Endothelial cell of umbilical vein (primary cell): ENCODE results near the gene CALML6. TPM values are rescaled to one million over a fixed set of nuclear protein-coding genes. Genes with fewer than 3 reads are reported as not detected.

Experiments
- BruUV-seq: library from RNA; stranded (reverse); fragments of 400-500 nt; replicated peaks from 2 replicates; lab custom pipeline; 2021; lab: Mats Ljungman, UMichigan
- CTCF ChIA-PET: fragments of 300-600, 350-600 bp; sonication (Branson Sonifier 250); formaldehyde crosslinking; loops from one replicate; lab custom pipeline; 2021; ENCODE audit warnings: antibody characterized with exemption, inconsistent platforms; lab: Charles Lee
- POLR2A ChIA-PET: fragments of 300-600, 350-600 bp; sonication (Branson Sonifier 250); formaldehyde crosslinking; loops from one replicate; lab custom pipeline; 2021; ENCODE audit warnings: antibody characterized with exemption, inconsistent platforms; lab: Charles Lee
- DNase-seq: peaks from one replicate; pipeline ENCODE4 v3.0.0-alpha.2; 2011; ENCODE audit warnings: low read depth, low spot score
- FAIRE-seq: peaks from 2 replicates; lab custom pipeline; 2011; peaks lifted over from hg19 to GRCh38; lab: Jason Lieb, UNC
- H2AFZ ChIP-seq: 2 replicates; pipeline ENCODE4 v1.6.0; 2012; ENCODE audit warnings: low read depth, low read length, control low read depth, inconsistent platforms
- H3K27ac ChIP-seq: 2 replicates; pipeline ENCODE4 v1.5.1; 2011; ENCODE audit warnings: low read depth, mild to moderate bottlenecking, control low read depth, low read length, moderate library complexity; ENCODE audit not compliant: insufficient read depth
- H3K27me3 ChIP-seq, 2 experiments: 2 replicates each; pipeline versions ENCODE4 v1.6.0 to v1.6.1; 2011; ENCODE audit warnings: low read length in 2 of 2, mixed read lengths in 1 of 2; ENCODE audit not compliant: control insufficient read depth in 2 of 2, insufficient read depth in 2 of 2
- H3K36me3 ChIP-seq, 2 experiments: 2 replicates in 1 of 2; 3 replicates in 1 of 2; pipeline ENCODE4 v1.5.1; 2011; ENCODE audit warnings: low read length in 2 of 2, mild to moderate bottlenecking in 1 of 2, moderate library complexity in 1 of 2; ENCODE audit not compliant: control insufficient read depth in 2 of 2, insufficient read depth in 2 of 2; ENCODE audit errors: extremely low read depth in 1 of 2
- H3K4me1 ChIP-seq: 3 replicates; pipeline ENCODE4 v1.5.1; 2011; ENCODE audit warnings: mild to moderate bottlenecking, low read length; ENCODE audit not compliant: control insufficient read depth, insufficient read depth; ENCODE audit errors: extremely low read depth
- H3K4me2 ChIP-seq: 2 replicates; pipeline ENCODE4 v1.6.1; 2011; ENCODE audit warnings: low read length, control low read depth, mixed read lengths; ENCODE audit not compliant: insufficient read depth
- H3K4me3 ChIP-seq, 3 experiments: fragments of 200-600 bp in 1 of 3; sonication (generic), shearing (Covaris generic) in 1 of 3; replicated peaks in 1 of 3; 2 replicates each; pipeline ENCODE4 v1.5.1; 2011 to 2016; ENCODE audit warnings: control low read depth in 3 of 3, low read length in 3 of 3, mild to moderate bottlenecking in 2 of 3, inconsistent platforms in 1 of 3, low read depth in 1 of 3, moderate library complexity in 1 of 3; ENCODE audit not compliant: insufficient read depth in 1 of 3
- H3K79me2 ChIP-seq: 2 replicates; pipeline ENCODE4 v1.6.0; 2012; ENCODE audit warnings: low read length, inconsistent platforms; ENCODE audit not compliant: control insufficient read depth, insufficient read depth
- H3K9ac ChIP-seq: replicated peaks from 2 replicates; pipeline ENCODE3; 2011; ENCODE audit warnings: low read length, control low read depth; ENCODE audit not compliant: insufficient read depth; ENCODE audit errors: extremely low read depth
- H3K9me1 ChIP-seq: replicated peaks from 3 replicates; pipeline ENCODE4 v1.6.0; 2011; ENCODE audit warnings: mild to moderate bottlenecking, low read length; ENCODE audit not compliant: control insufficient read depth, insufficient read depth; ENCODE audit errors: extremely low read depth
- H3K9me3 ChIP-seq: replicated peaks from 2 replicates; pipeline ENCODE4 v1.5.1; 2012; ENCODE audit warnings: low read length, inconsistent platforms; ENCODE audit not compliant: control insufficient read depth, insufficient read depth
- H4K20me1 ChIP-seq: replicated peaks from 2 replicates; pipeline ENCODE3; 2011; ENCODE audit warnings: mild to moderate bottlenecking, low read length; ENCODE audit not compliant: control insufficient read depth, insufficient read depth; ENCODE audit errors: extremely low read depth
- EZH2 ChIP-seq: IDR thresholded peaks from 2 replicates; pipeline ENCODE4 v1.6.1; 2012; ENCODE audit warnings: borderline replicate concordance, low read depth, mild to moderate bottlenecking, moderate library complexity, low read length, inconsistent platforms; ENCODE audit not compliant: severe bottlenecking
- FOS ChIP-seq: IDR thresholded peaks from 2 replicates; pipeline ENCODE4 v1.6.1; 2011; ENCODE audit warnings: mild to moderate bottlenecking, low read length, moderate library complexity, borderline replicate concordance; ENCODE audit not compliant: insufficient read depth
- GATA2 ChIP-seq: IDR thresholded peaks from 2 replicates; pipeline ENCODE4 v1.7.0; 2011; ENCODE audit warnings: low read depth, mild to moderate bottlenecking, moderate library complexity, mixed read lengths, low read length; ENCODE audit not compliant: insufficient read length, insufficient read depth
- JUN ChIP-seq: IDR thresholded peaks from 2 replicates; pipeline ENCODE4 v1.6.1; 2011; ENCODE audit warnings: borderline replicate concordance, low read depth; ENCODE audit not compliant: insufficient read length, insufficient read depth
- MAX ChIP-seq: IDR thresholded peaks from 2 replicates; pipeline ENCODE4 v1.6.1; 2011; ENCODE audit not compliant: insufficient read depth, insufficient read length
- MYC ChIP-seq: IDR thresholded peaks from one replicate; pipeline ENCODE4 v1.6.1; 2011; ENCODE audit warnings: mild to moderate bottlenecking, low read depth, low read length
- POLR2A ChIP-seq: IDR thresholded peaks from 2 replicates; pipeline ENCODE4 v1.6.1; 2012; ENCODE audit warnings: low read depth, mild to moderate bottlenecking, control low read depth, low read length
- POLR2AphosphoS5 ChIP-seq: IDR thresholded peaks from 2 replicates; pipeline ENCODE4 v1.6.1; 2012; ENCODE audit warnings: low read depth, mild to moderate bottlenecking, control low read depth, low read length, moderate library complexity; ENCODE audit not compliant: insufficient read depth
- dilution Hi-C: fragments of 300-500 bp; cut with MboI; formaldehyde crosslinking; loops from one replicate; pipeline ENCODE4 v1.15.0; 2019; ENCODE audit warnings: low sequenced_read_pairs; ENCODE audit not compliant: extremely low pct_ligation_motif_present
- intact Hi-C: fragments of 100-400 bp; cut with micrococcal nuclease; formaldehyde crosslinking; loops from one replicate; pipeline ENCODE4 v1.10.0; 2022
- polyA plus RNA-seq, 4 experiments: library from polyadenylated mRNA; depleted of rRNA in 3 of 4; stranded (reverse) in 3 of 4; unstranded in 1 of 4; fragments of >200 nt; gene quantifications; 2 replicates each; pipeline versions ENCODE4 v1.2.1 to v1.2.3, GENCODE V29; 2011 to 2012; ENCODE audit warnings: missing spikeins in 1 of 4
- total RNA-seq: library from RNA; stranded (reverse); gene quantifications from 2 replicates; pipeline ENCODE4 v1.2.3, GENCODE V29; 2021
- TF ChIP-seq, protein P1 (sequence below), 2 donors: IDR thresholded peaks; 1 replicate in 1 of 2; 2 replicates in 1 of 2; pipeline ENCODE4 v1.5.1; 2011; ENCODE audit warnings: low read length in 2 of 2, mild to moderate bottlenecking in 2 of 2, moderate library complexity in 2 of 2, control low read depth in 1 of 2, inconsistent platforms in 1 of 2, low read depth in 1 of 2; ENCODE audit not compliant: insufficient read depth in 1 of 2; ENCODE audit errors: extremely low read depth in 1 of 2

The CALML6 gene
- total and polyA plus RNA-seq, 2 donors (not counting 3 experiments of a cell fraction or from before 2014, with no cell fraction given) = 0.36 to 0.44 TPM

- FAIRE-seq (no peak), DNase-seq (no peak)
- Histone ChIP-seq H3K4me3 (no peak overlapping the region), H3K27ac (no peak overlapping the region), H3K36me3 (no peaks in the 10 kb centered on the region), H3K9ac (no peak overlapping the region), H3K27me3 (no peaks in the 10 kb centered on the region), H3K4me2 (no peak overlapping the region), H3K79me2 (no peaks in the 10 kb centered on the region), H3K9me3 (no peaks in the 10 kb centered on the region), H4K20me1 (no peaks in the 10 kb centered on the region), H2AFZ (no peak overlapping the region), H3K4me1 (peaks cover 5% of the 10 kb centered on the region), H3K9me1 (no peaks in the 10 kb centered on the region)
- dilution Hi-C loops = no loop called here
- no TSS peak for BruUV-seq
- POLR2A ChIA-PET = no interaction called here
- intact Hi-C loops = no loop called here
- no peak for TF ChIP-seq FOS
- TF ChIP-seq JUN = no peak
- TF ChIP-seq POLR2AphosphoS5 = no peak
- TF ChIP-seq POLR2A = no peak
- TF ChIP-seq MYC = no peak
- no peak for TF ChIP-seq GATA2
- no peak for TF ChIP-seq MAX
- no peak for TF ChIP-seq EZH2
- TF ChIP-seq, protein P1, sequence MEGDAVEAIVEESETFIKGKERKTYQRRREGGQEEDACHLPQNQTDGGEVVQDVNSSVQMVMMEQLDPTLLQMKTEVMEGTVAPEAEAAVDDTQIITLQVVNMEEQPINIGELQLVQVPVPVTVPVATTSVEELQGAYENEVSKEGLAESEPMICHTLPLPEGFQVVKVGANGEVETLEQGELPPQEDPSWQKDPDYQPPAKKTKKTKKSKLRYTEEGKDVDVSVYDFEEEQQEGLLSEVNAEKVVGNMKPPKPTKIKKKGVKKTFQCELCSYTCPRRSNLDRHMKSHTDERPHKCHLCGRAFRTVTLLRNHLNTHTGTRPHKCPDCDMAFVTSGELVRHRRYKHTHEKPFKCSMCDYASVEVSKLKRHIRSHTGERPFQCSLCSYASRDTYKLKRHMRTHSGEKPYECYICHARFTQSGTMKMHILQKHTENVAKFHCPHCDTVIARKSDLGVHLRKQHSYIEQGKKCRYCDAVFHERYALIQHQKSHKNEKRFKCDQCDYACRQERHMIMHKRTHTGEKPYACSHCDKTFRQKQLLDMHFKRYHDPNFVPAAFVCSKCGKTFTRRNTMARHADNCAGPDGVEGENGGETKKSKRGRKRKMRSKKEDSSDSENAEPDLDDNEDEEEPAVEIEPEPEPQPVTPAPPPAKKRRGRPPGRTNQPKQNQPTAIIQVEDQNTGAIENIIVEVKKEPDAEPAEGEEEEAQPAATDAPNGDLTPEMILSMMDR (IDR thresholded peaks at IDR 0.05; ENCODE audit: extremely low read depth in 1 of 2, insufficient read depth in 1 of 2, low read depth in 1 of 2, low read length in 2 of 2) = no peak
- CTCF ChIA-PET = no interaction called here
These were observed 7.0 kb downstream of the CALML6 start for GRCh38 chr1:1921901-1922701.
